Measurements from ENCODE around the gene ERN1.
A peak's percentile ranks its signal among the peaks of the same experiment; 100 is the strongest.

Gene ERN1

DNA sequence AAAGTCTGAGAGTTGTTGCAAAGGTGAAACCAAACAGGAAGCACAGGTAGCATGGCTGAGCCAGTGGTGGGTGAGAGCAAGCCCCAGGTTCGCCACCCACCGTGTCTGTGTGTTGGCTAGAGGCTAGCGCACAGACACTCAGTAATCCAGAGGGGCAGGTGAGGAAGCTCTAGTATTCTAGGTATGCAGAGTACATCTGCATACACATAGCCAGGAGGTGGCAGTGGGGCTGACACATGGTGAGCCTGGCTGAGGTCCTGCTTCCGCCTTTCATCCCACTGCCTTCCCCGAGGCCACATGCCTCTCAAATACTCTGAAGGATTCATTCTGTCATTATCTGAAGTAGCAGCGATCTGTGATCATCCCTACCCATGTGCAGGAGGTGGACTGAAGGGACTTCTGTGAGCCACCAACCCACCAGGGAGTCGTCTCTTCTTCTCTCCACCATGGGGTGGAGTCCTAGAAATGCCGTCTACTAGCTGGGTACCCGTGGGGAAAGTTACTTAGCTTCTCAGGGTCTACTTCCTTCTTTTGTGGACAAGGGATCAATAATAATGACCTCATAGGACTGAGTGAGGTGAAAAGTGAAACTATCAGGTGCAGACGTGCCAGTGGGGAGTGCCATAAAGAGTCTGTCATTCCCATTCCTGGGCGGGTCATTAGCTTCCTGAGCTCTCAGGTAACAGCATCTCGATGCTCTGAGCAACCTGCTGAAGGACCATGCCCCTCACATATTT is 73.5 kb downstream of the ERN1 start:
- no peak for DNase-seq

DNA sequence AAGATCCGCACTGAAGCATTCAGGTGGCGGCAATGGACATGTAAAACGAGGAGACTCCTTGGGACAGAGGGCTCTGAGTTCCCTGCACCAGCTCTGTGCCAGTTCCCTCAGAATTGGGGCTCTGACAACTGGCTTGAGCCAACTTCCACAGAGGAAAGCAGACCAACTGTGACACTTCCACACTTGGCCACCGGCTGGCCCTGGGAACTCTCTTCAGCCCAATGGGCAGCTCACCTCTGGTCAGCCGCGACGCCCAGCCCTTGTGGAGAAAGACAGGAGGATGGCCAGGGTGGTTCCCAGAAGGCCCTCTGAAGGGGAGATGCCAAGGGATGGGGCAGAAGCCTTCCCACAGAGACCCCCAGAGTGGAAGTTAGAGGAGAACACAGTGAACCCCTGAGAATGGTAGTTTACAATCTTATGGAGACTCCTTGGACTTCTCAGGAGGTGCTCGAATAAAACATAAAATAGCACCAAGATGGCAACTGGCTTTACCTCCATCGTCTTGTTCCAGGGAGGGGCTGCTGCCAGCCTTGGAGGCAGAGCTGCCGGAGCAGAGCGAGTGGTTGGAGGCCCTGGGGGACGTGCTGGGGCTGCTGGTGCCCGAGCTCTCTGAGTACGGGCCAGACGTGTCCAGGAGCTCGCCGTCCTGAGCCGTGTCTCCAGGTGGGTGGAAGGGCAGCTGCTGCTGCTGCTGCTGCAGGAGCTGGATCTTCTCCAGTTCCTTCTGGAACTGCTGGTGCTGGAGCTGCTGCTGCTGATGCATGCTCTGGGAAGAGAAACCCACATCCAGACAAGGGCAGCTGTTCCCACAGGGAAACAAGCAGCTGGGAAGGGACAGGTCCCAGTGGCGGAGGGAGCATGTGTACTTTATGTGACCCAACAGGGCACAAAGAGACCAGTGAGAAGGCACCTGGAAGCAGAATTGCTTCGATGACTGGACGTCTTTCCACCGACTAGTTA is 74.5 kb downstream of the ERN1 start:
- DNase-seq, result no peak

DNA sequence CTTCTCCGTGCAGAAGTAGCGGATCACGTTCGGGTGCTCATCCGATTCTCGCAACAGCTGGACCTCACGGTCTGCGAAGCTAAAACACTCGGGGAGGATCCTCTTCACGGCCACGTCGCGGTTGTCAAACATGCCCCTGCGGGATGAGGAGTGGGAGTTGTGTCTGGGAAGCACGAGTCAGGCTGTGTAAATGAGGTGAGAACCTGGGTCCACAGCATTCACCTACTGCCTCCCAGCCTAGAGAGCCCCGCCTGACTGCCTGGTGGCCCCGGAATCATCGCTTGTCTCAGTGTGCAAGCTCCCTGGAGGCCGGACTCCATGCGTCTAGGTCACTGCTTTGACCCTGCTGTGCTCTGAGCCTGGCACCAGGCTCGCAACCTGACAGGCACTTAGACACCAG is 75.6 kb downstream of the ERN1 start:
- DNase-seq, result no peak

DNA sequence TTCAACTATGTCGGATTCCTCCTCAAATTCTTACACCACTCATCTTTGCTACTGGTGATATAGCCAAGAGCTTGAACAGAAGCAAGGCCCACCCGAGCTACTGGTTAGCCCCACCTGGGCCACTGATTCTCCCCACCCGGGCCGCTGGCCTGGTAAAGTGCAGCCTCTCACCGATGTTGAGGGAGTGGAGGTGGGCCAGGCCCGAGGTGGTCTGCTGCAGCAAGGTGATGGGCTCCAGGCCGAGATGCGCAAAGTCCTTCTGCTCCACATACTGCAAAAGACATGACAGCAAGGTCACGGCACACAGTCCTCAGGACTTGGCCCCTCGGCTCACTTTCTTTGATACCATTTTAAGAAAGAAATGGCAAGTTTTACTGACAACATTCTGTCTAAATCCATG is 76.8 kb downstream of the ERN1 start:
- DNase-seq, result no peak

DNA sequence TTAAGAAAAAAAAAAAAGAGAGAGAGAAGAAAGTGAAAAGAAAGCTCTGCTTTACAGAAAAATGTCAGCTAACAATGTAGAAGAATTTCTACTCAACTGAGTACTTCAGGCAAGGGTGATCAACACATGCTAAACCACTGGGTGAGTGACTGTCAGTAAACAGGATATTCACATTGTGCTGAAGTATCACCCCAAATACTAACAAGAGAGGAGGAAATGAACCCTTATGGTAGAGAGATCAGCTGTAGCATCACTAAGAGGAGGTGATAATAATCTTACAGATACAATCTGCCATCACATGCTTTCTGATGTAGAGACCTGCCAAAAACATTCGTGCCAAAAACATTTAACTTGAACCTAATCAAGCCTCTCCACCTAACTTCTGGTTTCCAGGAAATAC is 78.8 kb downstream of the ERN1 start:
- no peak for DNase-seq

DNA sequence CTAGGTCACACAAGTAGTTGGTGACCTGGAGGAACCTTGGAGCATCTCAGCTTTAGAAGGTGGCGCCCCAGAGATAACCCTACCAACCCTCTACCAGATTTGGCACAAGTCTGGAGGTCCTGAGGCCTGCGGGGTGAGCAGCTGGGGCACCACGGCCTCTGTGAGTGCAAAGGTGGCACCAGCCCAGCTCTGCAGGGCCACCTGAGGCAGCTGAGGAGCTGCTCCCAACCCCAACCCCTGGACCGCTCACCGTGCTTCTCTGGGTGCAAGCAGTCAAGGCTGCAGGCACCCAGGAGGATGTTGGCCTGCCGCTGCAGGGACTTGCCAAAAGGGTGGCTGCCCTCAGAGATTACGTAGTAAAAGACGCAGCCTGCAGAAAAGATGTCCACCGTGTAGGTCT is 81.1 kb downstream of the ERN1 start:
- no peak for DNase-seq

DNA sequence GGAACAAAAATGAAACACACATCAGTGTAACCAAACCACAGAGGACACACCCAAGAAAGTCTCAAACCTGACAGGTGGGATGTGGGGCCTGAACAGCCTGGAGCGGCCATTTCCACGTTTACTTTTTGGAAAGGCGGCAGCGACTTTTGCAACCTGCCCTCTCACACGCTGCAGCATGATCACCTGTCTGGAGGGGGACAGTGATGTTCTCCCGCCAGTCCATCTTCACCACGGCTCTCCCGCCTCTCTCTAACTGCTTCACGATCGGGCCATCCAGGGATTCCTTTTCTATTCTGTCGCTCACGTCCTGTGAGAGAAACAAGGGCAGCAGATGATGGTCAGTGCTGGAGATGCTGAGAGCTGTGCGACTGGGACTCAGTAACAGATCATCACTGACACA is 84.8 kb downstream of the ERN1 start:
- DNase-seq, result no peak

DNA sequence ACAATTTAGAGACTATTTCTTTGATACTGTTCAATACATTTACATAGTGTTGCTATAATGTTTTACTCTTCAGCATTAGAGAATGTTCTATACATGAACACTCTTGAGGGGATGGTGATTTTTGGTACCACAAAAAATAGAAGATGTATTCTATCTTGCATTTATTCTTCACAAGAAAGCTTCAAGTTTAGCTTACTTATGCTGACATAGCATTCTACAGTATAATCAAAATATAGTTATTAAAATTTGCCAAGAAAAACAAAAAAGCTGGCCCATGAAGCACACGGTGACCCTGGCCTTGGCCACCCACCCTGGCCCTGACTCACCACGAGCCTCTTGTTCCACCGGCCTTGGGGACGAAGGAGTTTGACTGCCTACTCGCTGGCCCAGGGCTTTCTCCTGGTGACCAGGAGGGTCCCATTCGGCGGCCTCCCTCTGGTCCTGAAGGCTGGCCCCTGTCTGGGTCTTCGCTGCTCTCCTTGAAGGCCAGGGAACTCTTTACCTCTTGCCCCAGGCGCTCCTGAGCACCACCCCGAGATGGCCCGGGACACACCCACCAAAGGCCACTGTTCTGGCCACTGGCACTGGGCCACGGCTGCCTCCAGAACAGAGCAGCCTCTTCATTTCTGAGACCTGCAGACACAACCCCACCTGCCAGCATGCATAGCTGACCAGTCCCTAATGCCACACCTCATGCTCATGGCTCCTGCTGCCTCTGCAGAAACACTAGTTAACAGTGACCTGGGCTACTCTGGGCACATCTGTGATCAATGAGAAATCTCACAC is 87.1 kb downstream of the ERN1 start:
- DNase-seq, result no peak

DNA sequence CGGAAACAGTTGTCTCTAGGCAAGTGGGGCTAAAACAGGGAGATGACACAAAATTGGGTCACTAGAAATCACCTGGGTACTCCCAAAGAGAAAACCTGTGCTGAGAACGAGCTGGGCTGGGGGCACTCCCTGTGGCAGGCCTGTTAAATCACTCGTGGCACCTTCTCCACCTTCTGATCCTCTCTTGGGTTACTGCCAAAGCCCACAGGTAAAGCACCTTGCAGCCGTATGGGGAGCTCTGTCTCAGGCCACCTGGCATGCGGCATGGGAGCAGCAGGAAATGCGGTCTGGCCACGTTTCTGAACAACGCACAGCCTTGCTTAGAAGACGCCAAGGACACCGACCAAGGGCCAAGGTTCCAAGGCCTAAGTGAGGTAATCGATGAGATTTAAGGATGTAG is 88.0 kb downstream of the ERN1 start:
- DNase-seq, result no peak

DNA sequence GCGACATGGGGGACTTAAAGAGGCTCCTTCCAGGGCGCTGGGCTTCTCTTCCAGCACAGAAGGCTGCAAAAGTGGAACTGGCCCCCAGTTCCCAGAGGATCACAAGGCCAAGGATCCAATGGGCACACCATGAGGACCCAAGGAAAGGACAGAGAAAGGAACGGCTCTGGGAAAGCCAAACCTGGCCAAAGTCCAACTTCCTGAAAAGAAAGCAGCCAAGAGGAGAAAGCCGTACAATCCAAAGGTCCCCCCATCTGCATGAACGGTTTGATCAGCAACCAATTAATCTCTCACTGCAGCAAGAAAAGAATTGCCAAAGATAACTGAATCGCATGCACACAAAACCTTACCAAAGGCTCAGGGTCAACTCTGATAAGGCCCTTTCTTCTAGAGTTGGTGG is 89.7 kb downstream of the ERN1 start:
- no peak for DNase-seq

DNA sequence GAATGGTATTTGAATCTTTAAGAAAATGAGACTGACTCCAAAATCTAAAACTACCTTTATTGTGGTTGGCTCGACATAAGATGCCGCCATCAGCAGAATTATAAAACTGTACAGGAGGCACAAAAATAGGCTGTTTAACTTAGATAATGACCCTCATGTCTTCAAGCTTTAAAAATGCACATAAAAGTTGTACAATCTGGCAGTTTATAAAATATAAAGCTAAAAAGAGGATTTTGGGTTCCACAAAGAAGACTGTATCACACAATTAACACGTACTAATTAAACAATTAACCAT is 90.9 kb downstream of the ERN1 start:
- DNase-seq, result no peak

DNA sequence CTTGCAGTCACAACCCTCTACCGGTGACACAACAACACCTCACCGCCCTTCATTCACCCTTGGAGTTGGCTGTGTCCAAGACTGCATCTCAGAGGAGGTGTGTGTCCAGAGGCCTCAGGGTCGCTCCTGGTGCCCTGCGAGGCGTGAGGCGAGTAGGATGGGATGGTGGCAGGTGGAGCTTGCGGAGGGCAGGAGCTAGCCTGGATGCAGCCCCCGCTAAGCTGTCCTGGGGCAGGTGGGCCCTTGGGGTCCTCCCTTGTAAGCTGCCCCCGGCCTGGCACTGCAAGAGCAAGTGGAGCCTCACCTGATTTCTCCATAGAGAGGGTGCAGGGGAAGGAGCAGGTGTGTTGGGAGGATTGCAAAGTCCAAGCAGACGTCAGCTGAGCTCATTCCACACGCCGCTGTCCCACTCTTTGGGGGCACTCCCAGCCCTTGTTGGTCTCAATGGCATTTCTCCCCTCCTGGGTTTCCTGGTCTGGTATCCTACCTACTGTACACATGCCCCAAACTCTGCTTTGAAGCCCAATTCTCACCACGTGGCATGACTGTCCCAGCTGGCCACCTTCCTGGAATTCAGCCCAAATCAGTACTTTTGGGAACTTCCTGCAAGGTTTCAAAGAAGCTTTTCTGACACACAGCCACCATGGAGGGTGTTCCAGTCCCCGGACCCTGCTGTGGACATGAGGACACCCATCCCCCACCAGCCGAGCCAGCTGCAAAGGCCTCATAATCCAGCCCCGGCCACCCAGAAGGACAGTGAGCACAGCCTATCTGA is 91.4 kb downstream of the ERN1 start:
- DNase-seq, result no peak

DNA sequence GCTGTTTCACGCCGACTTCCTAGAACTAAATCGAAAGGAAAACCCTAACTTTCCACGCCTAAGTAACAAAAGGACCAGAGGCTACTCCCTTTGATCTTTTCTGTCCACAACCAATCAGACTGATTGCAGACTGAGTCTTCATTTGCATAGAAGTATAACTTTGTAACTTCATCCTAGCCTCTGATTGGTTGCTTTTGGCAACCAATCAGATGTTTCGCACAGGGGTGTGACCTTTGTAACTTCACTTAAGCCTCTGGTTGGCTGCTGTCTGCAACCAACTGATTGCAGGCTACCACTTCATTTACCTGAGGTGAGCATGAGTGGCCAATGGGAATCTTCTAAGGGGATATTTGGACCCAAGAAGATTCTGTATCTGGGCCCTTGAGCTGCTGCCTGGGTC is 92.1 kb downstream of the ERN1 start:
- DNase-seq, result no peak

DNA sequence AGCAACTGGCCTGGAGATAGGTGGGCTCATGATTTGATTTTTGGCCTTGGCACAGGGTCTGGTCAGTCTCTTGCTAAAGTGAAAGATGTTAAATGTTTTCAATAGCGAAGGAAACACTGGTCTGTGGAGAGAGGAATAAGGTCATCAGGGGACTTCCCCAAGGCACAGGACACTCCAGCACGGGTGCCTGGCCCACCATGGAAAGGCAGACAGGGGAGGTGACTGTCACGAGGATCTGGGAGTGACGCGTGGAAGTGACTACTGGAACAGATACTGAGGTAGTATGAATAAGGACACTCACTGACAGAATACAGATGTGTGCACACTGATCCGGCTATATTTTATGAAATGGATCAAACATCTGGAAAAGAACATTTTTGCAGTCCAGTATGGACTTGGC is 92.8 kb downstream of the ERN1 start:
- no peak for DNase-seq

DNA sequence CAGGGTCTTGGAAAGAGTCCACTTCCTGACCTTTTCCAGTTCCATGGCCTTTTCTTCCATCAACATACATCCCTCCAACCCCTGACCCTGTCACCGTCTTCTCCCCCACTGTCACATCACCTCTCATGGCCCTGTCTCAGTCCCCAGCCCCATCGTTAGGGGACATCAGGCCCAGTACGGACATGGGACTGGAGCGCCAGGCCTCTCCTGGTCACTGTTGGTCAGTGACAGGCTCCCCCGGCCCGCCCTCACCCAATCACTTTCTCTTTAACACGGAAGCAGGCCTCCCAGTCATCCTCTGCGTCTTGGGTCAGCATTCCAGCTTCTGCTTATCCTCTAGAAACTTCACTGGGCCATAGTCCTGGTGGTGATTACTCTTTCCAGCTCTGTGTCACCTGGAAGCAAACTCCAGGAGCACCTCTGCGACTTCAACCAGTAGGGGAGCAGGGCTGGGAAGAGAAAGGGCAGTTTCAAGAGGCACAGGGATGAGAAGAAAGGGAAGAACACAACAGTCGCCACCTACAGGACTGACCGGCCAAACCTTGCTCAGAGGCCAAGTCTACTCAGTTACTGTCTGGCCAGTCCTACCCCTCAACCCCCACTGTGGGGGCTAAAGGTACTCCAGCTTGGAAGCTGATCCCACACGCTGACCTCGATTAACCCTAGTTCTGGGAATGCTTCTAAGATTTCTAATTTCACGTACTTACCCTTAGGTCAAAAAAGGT is 93.6 kb downstream of the ERN1 start:
- no peak for DNase-seq

DNA sequence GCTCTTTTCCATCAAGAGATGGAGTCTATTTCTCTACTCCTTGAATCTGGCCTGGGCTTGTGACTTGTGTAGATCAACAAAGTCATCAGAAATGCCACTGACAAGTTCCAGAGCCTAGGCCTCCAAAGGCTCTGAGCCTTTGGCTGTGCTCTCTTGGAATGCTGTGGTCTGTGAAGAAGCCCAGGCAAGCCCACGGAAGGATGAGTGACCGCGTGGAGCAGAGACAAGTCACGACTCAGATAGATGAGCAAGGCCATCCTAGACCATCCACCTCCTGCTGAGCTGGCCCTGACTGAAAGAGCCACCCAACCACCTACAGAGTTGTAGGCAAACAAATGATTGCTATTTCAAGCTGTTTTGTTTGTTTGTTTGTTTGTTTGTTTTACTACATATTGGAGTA is 97.9 kb downstream of the ERN1 start:
- no peak for DNase-seq

DNA sequence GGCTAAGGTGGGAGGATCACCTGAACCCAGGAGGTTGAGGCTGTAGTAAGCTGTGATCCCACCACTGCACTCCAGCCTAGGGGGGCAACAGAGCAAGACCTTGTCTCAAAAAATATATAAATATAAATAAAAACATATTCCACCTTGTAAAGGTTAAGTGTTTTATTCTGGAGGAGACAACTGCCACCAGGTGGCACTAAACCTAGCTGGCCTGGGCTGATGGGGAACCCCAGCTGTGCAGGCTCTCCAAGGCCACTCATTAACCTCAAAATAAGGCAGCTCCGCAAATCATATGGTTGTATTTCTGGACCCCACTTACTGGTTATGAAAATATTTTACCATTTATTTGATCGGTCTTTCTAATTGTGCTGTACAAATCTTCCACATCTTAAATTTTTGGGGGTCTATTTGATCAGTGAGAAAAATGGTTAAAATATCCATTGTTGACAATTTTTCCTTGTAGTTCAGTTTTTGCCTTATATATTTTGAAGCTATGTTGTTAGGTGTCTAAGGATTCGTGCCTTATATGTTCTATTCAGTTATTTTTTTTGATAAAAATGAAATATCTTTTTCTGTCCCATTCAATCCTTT is 101.0 kb downstream of the ERN1 start:
- DNase-seq, result peak; percentile 24

DNA sequence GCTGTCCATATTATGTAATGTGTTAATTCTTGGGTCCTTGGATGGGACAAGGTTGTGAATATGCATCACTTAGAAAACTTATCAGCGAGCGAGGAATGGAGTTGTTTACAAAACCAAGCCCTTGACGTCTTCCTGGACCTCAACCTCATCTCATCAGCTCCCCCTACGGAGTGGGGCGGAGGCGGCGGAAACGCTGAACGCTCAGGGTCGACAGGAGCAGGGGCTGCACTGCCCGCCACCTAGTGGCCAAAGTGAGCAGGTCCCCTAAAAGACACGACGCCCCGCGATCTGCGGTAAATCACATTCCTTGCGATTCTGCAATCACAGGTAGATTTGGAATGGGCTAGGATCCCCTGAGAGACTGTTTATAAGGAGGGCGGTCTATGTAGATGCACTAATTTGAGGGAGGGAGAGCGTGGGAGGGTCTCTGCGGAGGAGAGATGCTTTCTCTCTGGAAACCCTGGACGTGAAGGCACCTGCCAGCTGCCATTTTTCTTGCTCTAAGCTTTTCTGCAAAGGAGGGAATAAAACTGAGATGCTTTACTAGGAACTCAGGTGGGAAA is 104.1 kb downstream of the ERN1 start:
- DNase-seq, result peak; percentile 93

DNA sequence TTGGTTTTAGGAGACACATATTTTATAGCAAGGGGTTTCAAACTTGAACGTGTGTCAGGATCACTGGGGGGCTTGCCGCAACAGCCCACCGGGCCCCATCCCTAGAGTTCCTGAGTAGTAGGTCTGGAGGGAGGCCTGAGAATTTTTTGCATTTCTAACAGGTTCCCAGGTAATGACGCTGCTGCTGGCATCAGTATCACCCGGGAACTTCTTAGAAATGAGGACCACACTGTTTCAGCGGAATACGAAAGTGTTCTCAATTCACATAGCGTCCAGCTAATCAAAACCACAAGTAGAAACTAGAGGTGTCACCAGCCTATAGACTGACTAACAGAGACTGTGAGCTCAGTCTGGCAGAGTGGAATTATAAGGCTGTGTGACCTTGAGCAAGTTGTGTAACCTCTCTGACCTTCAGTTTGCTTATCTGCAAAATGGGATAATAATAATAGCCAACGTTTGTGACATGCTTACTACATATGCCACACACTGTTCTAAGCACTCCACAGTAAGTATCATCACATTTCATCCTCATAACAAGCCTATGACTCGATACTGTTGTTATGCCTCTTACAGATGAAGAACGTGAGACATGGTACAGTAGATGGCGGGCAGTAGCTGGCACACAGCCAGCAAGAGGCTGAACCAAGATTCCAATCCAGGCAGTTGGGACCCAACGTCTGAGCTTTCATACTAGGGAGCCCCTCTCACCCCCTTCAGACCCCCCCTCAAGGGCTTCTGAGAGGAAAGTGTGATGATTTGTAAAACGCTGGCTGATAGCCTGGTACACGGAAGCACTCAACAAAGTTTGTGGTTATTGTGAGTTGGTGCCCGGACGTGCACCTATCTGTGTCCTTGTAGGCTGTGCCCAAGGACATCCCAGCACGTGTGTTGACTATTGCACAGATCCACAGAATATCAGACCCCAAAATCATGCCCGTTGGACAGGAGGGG is 104.9 kb downstream of the ERN1 start:
- no peak for DNase-seq

DNA sequence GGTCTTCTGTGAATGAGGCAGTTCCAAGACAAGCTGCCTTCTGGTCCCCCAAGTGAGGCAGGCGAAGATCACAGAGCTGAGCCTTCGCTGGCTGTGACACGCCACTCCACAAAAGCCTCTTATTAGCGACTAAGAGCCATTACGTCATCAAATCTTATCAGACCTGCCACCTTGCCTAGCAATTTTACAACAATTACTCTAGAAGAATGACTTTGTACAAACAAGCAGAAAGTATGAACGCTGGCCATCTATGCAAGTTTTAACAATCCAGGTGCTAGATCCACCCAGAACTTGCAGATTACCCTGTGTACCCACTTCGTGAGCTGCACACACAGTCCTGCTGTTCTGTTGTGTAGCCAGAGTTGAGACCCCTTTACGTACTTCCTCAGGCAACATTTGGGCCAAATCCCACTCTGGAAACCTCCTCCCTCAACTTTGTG is 105.7 kb downstream of the ERN1 start:
- no peak for DNase-seq

Measured in KG1 (cell line).